NCI-H2029 (cell line): ENCODE data around the gene FRYL.
"Not testable (repeated sequence)": the region's sequence is repeated elsewhere in the genome, so short reads cannot be mapped to it uniquely, and the experiment has no call there.

Experiments
- DNase-seq: peaks from one replicate; lab custom pipeline; 2025; lab: John Stamatoyannopoulos, UW

FRYL gene

GRCh38 chr4:48746608-48747362 is 33.3 kb downstream of the FRYL start:
- no peak for DNase-seq

DNA sequence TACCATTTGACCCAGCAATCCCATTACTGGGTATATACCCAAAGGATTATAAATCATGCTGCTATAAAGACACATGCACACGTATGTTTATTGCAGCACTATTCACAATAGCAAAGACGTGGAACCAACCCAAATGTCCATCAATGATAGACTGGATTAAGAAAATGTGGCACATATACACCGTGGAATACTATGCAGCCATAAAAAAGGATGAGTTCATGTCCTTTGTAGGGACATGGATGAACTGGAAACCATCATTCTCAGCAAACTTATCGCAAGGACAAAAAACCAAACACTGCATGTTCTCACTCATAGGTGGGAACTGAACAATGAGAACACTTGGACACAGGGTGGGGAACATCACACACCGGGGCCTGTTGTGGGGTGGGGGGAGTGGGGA is 34.9 kb downstream of the FRYL start:
- DNase-seq: not testable (repeated sequence)

- no peak for DNase-seq
These were observed 37.7 kb downstream of the FRYL start for GRCh38 chr4:48742412-48742811.

GRCh38 chr4:48739560-48740019 is 40.5 kb downstream of the FRYL start:
- DNase-seq: no peak

- no peak for DNase-seq
These were observed 41.2 kb downstream of the FRYL start for GRCh38 chr4:48738856-48739255.

DNA sequence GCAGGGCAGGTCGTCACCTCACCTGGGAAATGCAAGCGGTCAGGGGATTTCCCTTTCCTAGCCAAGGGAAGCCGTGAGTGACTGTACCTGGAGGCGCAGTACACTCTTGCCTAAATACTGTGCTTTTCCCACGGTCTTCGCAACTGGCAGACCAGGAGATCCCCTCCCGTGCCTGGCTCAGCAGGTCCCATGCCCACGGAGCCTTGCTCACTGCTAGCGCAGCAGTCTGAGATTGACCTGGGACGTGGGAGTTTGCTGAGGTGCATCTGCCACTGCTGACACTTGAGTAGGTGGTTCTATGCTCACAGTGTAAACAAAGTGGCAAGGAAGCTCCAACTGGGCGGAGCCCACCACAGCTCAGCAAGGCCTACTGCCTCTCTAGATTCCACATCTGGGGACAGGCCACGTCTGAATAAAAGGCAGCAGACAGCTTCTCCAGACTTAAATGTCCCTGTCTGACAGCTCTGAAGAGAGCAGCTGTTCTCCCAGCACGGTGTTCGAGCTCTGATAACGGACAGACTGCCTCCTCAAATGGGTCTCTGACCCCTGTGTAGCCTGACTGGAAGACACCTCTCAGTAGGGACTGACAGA is 51.1 kb downstream of the FRYL start:
- DNase-seq: peak; percentile 24

DNA sequence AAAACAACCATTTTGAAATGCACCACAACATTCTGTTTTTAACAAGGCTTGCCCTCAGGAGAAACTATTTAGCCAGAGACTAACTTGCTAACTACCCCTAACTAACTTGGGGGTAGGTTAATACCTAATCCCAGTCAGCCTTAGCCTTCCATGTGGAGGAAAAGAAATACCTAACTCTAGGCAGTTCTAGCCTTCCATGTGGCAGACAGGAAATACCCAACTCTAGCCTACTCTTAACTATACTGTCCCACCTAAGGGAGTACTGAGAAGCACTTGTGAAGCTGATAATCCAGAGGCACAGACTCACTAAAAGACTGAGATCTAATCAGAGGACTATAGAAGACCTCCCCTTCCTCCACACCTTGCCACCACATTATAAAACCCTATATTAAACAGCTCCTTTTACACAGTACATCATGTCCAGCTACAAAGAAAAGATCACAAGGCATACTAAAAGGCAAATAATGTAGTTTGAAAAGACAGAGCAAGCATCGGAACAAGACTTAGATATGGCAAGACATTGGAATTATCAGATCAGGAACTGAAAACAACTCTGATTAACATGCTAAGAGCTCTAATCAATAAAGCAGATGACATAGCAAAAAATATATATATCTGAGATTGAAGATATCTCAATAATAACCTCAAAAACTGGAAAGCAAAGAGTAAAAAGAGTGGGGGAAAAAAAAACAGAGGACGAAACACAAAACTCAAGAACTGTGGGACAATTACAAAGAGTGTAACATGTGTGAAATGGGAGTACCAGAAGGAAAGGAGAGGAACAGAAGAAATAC is 52.2 kb downstream of the FRYL start:
- no peak for DNase-seq

DNA sequence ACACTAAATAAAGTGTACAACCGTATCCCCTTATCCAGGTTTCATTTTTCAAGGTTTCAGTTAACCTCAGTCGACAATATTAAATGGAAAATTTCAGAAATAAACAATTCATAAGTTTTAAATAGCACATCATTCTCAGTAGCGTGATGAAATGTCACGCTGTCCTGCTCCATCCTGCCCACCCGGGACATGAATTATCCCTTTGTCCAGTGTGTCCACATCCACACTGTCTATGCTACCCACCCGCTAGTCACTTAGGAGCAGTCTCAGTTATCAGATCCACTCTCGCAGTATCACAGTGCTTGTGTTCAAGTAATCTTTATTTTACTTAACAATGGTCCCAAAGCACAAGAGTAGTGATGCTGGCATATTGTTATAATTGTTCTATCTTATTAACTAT is 54.7 kb downstream of the FRYL start:
- no peak for DNase-seq

- peak; percentile 23 for DNase-seq
These were observed 57.3 kb downstream of the FRYL start for GRCh38 chr4:48722509-48723446.

- no peak for DNase-seq
These were observed 59.6 kb downstream of the FRYL start for GRCh38 chr4:48720459-48720858.

DNA sequence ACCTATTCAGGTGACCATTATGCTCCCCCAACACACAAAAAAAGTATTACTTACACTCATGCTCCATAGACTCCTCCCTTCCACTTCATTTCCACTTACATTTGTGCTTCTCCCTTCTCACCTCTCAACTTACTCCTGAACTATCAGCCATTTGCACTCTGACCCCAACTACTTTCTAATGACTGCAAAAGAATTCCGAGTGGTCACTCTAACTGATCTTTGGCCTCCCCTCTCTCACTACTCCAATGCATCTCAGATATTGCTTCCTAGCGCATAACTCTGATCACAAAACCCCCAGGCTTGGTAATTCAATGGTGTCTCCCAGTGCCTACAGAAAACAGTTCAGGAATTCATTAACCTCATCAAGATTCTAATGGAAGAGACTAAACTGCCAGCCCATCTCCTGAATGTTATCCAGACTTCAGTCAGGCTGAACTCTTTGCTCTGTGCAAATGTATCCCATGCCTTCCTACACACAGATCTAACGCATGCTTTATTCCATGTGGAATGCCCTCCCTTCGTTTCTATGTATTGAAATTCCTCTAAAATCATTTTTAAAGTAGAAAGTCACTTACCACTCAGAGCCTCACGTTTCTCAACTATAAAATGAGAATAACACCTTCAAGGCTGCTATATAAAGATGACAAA is 61.1 kb downstream of the FRYL start:
- DNase-seq: no peak

DNA sequence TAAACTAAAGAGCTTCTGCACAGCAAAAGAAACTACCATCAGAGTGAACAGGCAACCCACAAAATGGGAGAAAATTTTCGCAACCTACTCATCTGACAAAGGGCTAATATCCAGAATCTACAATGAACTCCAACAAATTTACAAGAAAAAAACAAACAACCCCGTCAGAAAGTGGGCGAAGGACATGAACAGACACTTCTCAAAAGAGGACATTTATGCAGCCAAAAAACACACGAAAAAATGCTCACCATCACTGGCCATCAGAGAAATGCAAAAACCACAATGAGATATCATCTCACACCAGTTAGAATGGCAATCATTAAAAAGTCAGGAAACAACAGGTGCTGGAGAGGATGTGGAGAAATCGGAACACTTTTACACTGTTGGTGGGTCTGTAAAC is 63.8 kb downstream of the FRYL start:
- DNase-seq: not testable (repeated sequence)

GRCh38 chr4:48710446-48711209 is 69.5 kb downstream of the FRYL start:
- DNase-seq: no peak

DNA sequence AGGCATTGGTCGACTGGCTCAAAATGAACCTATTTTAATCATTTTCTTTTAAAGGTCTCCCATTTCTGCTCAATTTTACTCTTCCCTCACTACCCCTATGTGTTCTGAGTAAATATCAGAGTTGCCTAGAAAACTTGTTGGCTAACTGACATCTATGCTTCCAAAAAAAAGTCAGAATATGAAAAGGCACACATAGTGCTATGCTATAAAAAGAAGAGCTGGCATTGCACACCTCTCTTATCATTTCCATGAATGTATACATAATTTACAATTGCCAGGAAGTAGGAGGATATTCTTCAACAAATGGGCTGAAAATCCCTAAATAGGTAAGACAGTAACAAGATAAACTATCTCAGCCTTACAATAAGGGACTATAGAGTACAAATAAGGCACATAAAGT is 70.2 kb downstream of the FRYL start:
- DNase-seq: no peak

DNA sequence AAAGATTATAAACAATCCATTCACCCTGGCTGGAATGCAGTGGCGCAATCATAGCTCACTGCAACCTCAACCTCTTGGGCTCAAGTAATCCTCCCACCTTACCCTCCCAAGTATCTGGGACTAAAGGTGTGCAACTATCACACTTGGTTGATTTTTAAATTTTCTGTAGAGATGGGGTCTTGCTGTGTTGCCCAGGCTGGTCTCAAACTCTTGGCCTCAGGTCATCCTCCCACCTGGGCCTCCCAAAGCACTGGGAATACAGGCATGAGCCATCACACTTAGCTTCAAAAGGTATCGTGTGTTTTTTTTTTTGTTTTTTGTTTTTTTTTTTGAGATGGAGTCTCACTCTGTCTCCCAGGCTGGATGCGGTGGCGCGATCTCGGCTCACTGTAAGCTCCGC is 71.5 kb downstream of the FRYL start:
- no peak for DNase-seq

DNA sequence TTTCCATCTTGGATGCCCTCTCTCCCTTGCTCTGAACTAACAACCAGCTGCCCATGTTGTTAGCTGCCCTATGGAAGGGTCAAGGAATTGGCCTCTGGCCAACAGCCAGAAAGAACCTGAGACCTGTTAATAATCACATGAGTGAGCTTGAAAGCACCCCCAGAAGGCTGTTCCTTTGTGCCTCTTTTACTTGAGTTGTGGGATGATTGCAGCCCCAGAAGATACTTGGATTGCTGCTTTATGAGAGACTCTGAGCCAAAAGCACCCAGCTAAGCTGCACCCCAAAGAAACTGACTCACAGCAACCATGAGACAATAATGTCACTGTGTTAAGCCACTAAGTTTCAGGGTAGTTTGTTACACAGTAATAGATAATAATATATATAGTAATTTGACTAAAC is 73.3 kb downstream of the FRYL start:
- DNase-seq: no peak

- no peak for DNase-seq
These were observed 74.5 kb downstream of the FRYL start for GRCh38 chr4:48705609-48706008.

DNA sequence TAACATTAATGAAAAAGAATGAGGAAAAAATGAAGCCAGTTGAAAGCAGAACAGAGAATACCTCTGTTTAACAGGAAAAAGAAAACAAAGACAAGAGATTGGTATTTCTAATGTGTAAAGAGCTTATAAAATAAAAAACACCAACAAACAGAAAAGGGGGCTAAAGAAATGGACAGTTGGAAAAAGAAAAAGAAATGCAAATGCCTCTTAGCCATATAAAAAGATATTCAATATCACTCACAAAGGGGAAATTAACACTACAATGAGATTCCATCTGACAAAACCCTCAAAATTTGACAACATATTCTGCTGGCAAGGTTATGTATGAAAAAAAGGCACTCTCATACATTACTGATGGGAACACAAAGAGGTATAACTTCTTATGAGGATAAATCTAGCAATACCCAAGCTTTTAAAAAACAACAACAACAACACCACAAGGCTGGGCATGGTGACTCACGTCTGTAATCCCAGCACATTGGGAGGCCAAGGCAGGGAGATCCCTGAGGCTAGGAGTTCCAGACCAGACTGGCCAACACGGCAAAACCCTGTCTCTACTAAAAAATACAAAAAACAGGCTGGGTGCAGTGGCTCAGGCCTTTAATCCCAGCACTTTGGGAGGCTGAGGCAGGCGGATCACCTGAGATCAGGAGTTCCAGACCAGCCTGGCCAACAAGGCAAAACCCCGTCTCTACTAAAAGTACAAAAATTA is 75.8 kb downstream of the FRYL start:
- no peak for DNase-seq

- no peak for DNase-seq
These were observed 80.6 kb downstream of the FRYL start for GRCh38 chr4:48699475-48699874.
